ENCODE data around the gene CNTN5. TPM values are rescaled to one million over a fixed set of nuclear protein-coding genes. Genes with fewer than 3 reads are reported as not detected.

CNTN5 gene
- total RNA-seq, 1 experiment from 2014 or later: not detected

- DNase-seq: no peak
- Histone ChIP-seq H2AFZ (ENCODE audit: low read length) (no peak overlapping the region), H4K5ac (ENCODE audit: insufficient read length, low read depth, low read length) (no peak overlapping the region), H3K4ac (ENCODE audit: low read depth, low read length) (no peak overlapping the region), H2AK5ac (ENCODE audit: insufficient read length, low read length) (no peak overlapping the region), H4K20me1 (ENCODE audit: control insufficient read depth, insufficient read depth, insufficient read length) (no peaks in the 10 kb centered on the region), H3K14ac (ENCODE audit: insufficient read depth, low read length) (no peak overlapping the region), H3K9ac (ENCODE audit: extremely low read depth, insufficient read length, low read length) (no peak overlapping the region), H3K56ac (ENCODE audit: insufficient read length, low read depth, low read length) (no peak overlapping the region), H3K18ac (ENCODE audit: insufficient read length, low read depth, low read length) (no peak overlapping the region), H3K79me2 (ENCODE audit: insufficient read depth, low read length) (no peaks in the 10 kb centered on the region), H2BK20ac (ENCODE audit: low read depth, low read length, poor library complexity, severe bottlenecking) (no peak overlapping the region), H3K9me3 (ENCODE audit: control insufficient read depth, low read depth, low read length) (no peaks in the 10 kb centered on the region), H3K23ac (ENCODE audit: insufficient read length, low read depth, low read length) (no peak overlapping the region), H4K8ac (replicated peaks; ENCODE audit: insufficient read length, low read depth, low read length) (no peak overlapping the region), H3K4me1 (ENCODE audit: insufficient read depth, low read length) (no peaks in the 10 kb centered on the region), H3K4me2 (ENCODE audit: insufficient read depth, insufficient read length, low read length) (no peak overlapping the region), H3T11ph (ENCODE audit: low read length) (no peak overlapping the region), H3K79me1 (ENCODE audit: insufficient read depth, low read depth, low read length, poor library complexity, severe bottlenecking) (no peaks in the 10 kb centered on the region), H2BK120ac (ENCODE audit: low read depth, low read length, poor library complexity, severe bottlenecking) (no peak overlapping the region), H2BK5ac (ENCODE audit: insufficient read length, low read length) (no peak overlapping the region), H4K91ac (ENCODE audit: insufficient read length, low read depth, low read length) (no peak overlapping the region), H2BK12ac (ENCODE audit: insufficient read length, low read depth, low read length) (no peak overlapping the region), H2BK15ac (ENCODE audit: low read depth, low read length) (no peak overlapping the region), H3K23me2 (ENCODE audit: insufficient read length, low read depth, low read length, poor library complexity, severe bottlenecking) (no peaks in the 10 kb centered on the region), H3K27me3 (ENCODE audit: insufficient read depth, low read length) (no peaks in the 10 kb centered on the region), H3K27ac (ENCODE audit: insufficient read length, low read depth, low read length) (no peak overlapping the region)
- Mint-ChIP-seq H3K4me3 (no peak overlapping the region), H3K27me3 (ENCODE audit: low read depth) (peaks cover 1% of the 10 kb centered on the region; the same call in 1 of the 2 replicates), H3K9me3 (peaks cover 27 to 29% of the 10 kb centered on the region in 2 experiments), H3K27ac (no peak overlapping the region), H3K36me3 (ENCODE audit: insufficient read depth in 1 of 3, low read depth in 3 of 3) (peaks cover 11 to 24% (median 14%) of the 10 kb centered on the region in 3 experiments), H3K4me1 (no peaks in the 10 kb centered on the region)
- no peak for TF ChIP-seq CTCF (conservative IDR thresholded peaks at IDR 0.05)
Measured at GRCh38 chr11:99584830-99585229, 564.1 kb downstream of the CNTN5 start.
